Cardiac muscle cell (in vitro differentiated cells and primary cell): ENCODE measurements around the gene LRRFIP2. TPM values are rescaled to one million over a fixed set of nuclear protein-coding genes. Genes with fewer than 3 reads are reported as not detected.
A peak's percentile ranks its signal among the peaks of the same experiment; 100 is the strongest.

Experiments
- DNase-seq, 2 donors: peaks; one replicate each; pipeline versions ENCODE4 v3.0.0 to v3.0.0-alpha.2; 2010 to 2017; ENCODE audit warnings: low read depth in 1 of 2, low spot score in 1 of 2
- H3K27ac ChIP-seq: fragments of 200-600 bp; sonication (generic); 2 replicates; pipeline ENCODE4 v1.5.1; 2016
- H3K27me3 ChIP-seq: fragments of 200-600 bp; sonication (generic); 2 replicates; pipeline ENCODE4 v1.6.0; 2016; ENCODE audit warnings: control low read depth
- H3K36me3 ChIP-seq: fragments of 200-600 bp; sonication (generic); 2 replicates; pipeline ENCODE4 v1.5.1; 2016; ENCODE audit warnings: control low read depth
- H3K4me1 ChIP-seq: fragments of 200-600 bp; sonication (generic); 2 replicates; pipeline ENCODE4 v1.8.1; 2017; ENCODE audit warnings: low read depth, mild to moderate bottlenecking, mixed run types
- H3K4me3 ChIP-seq: fragments of 200-600 bp; sonication (generic); 2 replicates; pipeline ENCODE4 v1.5.1; 2016; ENCODE audit warnings: mild to moderate bottlenecking
- H3K9me3 ChIP-seq: fragments of 200-600 bp; sonication (generic); 2 replicates; pipeline ENCODE4 v1.5.1; 2017; ENCODE audit warnings: low read depth, mild to moderate bottlenecking, control low read depth
- CTCF ChIP-seq: IDR thresholded peaks from 2 replicates; pipeline ENCODE4 v1.5.1; 2012; ENCODE audit warnings: low read depth, mild to moderate bottlenecking, low read length
- polyA plus RNA-seq: library from polyadenylated mRNA; unstranded; fragments of >200 nt; fragmentation: Nextera tagmentation; extraction: Ambion mirVana; gene quantifications from 2 replicates; pipeline ENCODE4 v1.2.1, GENCODE V29; 2016
- total RNA-seq: library from RNA; depleted of rRNA; stranded (reverse); fragments of >200 nt; gene quantifications from 2 replicates; pipeline ENCODE4 v1.2.3, GENCODE V29; 2016

LRRFIP2 gene
- total and polyA plus RNA-seq, 2 experiments from 2014 or later: 55.9 to 92.6 TPM

DNA sequence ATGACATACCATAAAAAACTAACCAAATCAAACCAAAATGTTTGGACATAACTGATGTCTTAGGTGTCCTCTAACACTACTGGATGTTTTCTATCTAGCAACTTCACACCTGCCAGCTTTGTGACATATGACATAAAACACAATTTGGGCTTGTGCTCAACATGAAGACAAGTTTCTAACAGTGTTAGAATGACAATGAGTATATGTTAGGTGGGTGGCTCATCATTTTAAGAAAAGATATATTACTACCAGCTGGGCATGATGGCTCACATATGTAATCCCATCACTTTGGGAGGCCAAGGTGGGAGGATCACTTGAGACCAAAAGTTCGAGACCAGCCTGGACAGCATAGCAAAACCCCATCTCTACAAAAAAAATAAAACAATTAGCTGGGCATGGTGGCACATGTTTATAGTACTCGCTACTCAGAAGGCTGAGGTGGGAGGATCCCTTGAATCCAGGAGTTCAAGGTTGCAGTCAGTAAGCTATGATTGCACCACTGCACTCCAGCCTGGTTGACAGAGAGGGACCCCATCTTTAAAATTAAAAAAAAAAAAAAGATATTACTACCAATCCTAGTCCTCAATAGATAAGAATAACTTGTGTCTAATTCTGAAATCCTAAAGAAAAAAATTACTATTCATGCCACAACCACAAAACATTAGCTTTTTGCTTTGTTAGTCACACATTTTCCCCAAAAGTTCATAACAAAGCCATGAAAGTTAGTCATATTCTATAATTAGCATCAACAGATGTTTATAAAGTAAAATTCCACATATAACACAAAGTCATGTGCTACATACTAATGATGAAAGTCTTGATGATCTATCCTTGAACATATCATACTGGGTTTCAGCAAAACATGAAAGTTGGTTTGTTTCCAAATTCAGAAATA, 59.9 kb downstream of the LRRFIP2 start:
- H3K9me3 ChIP-seq: no peaks in the 10 kb centered on the region
- peaks cover 8% of the 10 kb centered on the region for H3K4me1 ChIP-seq
- DNase-seq: peak in 1 of 2 donors; percentile 83

DNA sequence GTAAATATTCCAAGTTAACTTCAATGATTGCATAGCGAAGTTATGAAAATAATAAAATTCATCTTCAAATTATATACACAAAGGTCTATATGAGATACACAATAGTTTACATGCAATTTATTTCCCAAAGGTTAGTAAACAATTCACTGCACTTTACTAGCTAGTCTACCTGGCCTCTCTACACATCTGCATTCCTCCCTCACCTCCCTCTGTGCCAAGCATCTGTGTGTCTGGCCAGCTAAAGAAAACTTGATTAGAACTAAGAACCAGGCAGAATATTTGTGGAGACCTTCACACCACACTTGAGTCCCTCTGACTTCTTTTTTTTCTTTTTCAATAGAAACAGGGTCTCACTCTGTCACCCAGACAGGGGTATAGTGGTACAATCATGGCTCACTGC, 61.4 kb downstream of the LRRFIP2 start:
- no peaks in the 10 kb centered on the region for H3K36me3 ChIP-seq
- H3K4me1 ChIP-seq: peaks cover 8% of the 10 kb centered on the region
- H3K27me3 ChIP-seq: no peaks in the 10 kb centered on the region
- no peaks in the 10 kb centered on the region for H3K9me3 ChIP-seq
- no peak for TF ChIP-seq CTCF
- no peak overlapping the region for H3K27ac ChIP-seq
- H3K4me3 ChIP-seq: no peak overlapping the region
- DNase-seq: no peak

More for the DNA sequence above, 59.9 kb downstream of the LRRFIP2 start:
- Histone ChIP-seq H3K27ac (no peak overlapping the region), H3K36me3 (no peaks in the 10 kb centered on the region), H3K27me3 (no peaks in the 10 kb centered on the region), H3K4me3 (no peak overlapping the region)
- TF ChIP-seq CTCF: no peak

DNA sequence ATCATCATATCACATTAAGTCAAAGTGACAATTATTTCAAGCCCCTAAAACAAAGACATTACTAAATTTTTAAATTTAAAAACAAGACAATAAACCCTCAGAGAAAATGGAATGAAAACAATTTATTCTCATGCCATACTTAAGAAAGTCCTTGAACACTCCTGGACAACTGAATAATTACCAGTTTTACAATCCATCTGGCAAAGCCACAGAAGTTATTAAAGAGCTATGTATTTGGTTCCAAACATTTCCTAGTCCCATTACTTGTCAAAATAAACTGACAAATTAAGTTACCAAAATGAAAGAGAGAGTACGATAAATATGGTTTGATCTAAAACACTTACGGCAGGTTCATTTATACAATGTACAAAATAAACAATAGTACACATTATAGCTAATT, 63.2 kb downstream of the LRRFIP2 start:
- no peaks in the 10 kb centered on the region for H3K9me3 ChIP-seq
- H3K36me3 ChIP-seq: no peaks in the 10 kb centered on the region
- H3K27ac ChIP-seq: no peak overlapping the region
- no peaks in the 10 kb centered on the region for H3K27me3 ChIP-seq
- no peak for TF ChIP-seq CTCF
- no peak for DNase-seq
- H3K4me1 ChIP-seq: no peaks in the 10 kb centered on the region
- no peak overlapping the region for H3K4me3 ChIP-seq

DNA sequence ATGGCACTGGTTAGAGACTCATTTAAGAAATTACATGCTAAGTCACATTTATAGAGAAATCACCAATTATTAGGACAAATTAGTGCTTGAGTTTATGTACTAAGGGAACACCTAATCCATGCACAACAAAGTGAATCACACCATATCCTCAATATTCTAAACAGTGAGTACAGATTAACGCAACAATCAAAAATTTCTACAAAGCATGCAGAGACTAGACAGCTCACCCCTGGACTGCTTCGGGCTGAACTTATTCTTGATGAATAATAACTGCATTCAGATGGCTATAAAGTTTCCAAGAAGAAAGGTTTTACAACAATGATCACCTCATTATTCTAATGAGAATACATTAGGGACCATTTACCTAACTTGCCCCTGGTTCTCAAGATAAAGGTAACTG, 66.5 kb downstream of the LRRFIP2 start:
- DNase-seq: no peak
- Histone ChIP-seq H3K36me3 (no peaks in the 10 kb centered on the region), H3K9me3 (no peaks in the 10 kb centered on the region), H3K4me3 (no peak overlapping the region), H3K4me1 (no peaks in the 10 kb centered on the region), H3K27me3 (no peaks in the 10 kb centered on the region), H3K27ac (no peak overlapping the region)
- TF ChIP-seq CTCF: no peak

- H3K4me3 ChIP-seq: no peak overlapping the region
- no peaks in the 10 kb centered on the region for H3K9me3 ChIP-seq
- H3K27me3 ChIP-seq: no peaks in the 10 kb centered on the region
- TF ChIP-seq CTCF: no peak
- no peak overlapping the region for H3K27ac ChIP-seq
- no peak for DNase-seq
- no peaks in the 10 kb centered on the region for H3K36me3 ChIP-seq
- no peaks in the 10 kb centered on the region for H3K4me1 ChIP-seq
Observed at GRCh38 chr3:37103103-37103808, 71.1 kb downstream of the LRRFIP2 start.
